AG09319 (cell line): Measurements from ENCODE around the gene RNF182.

Experiments used
- DNase-seq: peaks from one replicate; pipeline ENCODE4 v3.0.0-alpha.2; 2010; ENCODE audit warnings: low read depth; ENCODE audit errors: extremely low read depth
- TF ChIP-seq, protein P1 (sequence below): IDR thresholded peaks from 2 replicates; pipeline ENCODE4 v1.5.1; 2011; ENCODE audit warnings: low read depth, mild to moderate bottlenecking, inconsistent platforms, low read length, moderate library complexity

Gene RNF182

DNA sequence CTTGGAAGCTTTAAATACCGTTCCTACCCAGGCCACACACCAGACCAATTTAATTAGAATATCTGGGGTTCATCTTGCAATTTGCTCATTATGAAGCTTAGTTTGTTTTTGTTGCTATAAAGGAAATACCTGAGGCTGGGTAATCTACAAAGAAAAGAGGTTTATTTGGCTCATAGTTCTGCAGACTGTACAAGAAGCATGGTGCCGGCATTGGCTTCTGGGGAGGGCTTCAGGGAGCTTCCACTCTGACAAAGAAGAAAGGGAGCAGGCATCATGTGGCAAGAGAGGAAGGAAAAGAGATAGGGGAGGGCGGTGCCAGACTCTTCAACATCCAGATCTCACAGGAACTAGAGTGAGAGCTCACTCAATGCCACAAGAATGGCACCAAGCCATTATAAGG, 73.6 kb downstream of the RNF182 start:
- TF ChIP-seq, protein P1, sequence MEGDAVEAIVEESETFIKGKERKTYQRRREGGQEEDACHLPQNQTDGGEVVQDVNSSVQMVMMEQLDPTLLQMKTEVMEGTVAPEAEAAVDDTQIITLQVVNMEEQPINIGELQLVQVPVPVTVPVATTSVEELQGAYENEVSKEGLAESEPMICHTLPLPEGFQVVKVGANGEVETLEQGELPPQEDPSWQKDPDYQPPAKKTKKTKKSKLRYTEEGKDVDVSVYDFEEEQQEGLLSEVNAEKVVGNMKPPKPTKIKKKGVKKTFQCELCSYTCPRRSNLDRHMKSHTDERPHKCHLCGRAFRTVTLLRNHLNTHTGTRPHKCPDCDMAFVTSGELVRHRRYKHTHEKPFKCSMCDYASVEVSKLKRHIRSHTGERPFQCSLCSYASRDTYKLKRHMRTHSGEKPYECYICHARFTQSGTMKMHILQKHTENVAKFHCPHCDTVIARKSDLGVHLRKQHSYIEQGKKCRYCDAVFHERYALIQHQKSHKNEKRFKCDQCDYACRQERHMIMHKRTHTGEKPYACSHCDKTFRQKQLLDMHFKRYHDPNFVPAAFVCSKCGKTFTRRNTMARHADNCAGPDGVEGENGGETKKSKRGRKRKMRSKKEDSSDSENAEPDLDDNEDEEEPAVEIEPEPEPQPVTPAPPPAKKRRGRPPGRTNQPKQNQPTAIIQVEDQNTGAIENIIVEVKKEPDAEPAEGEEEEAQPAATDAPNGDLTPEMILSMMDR, result no peak
- DNase-seq, result no peak

DNA sequence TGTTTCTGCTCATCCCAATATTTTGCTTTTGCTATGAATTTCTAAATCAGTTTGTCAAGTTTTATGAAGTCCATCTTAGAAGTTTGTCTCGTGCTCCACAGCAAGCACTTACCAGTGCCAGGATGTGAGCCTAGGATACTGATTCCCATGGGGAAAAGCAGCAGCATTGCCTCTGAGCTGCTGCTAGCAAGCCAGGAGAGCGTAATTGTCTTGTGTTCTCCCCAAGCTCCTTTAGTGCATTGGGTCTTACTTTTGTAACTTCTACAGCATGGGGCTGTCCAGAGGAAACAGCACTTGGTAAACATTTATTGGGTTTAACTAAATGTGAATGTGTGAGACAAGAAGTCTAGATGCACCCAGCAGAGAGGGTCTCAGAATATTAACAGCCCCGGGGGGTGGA, 76.1 kb downstream of the RNF182 start:
- no peak for DNase-seq
- TF ChIP-seq, protein P1, result no peak

DNA sequence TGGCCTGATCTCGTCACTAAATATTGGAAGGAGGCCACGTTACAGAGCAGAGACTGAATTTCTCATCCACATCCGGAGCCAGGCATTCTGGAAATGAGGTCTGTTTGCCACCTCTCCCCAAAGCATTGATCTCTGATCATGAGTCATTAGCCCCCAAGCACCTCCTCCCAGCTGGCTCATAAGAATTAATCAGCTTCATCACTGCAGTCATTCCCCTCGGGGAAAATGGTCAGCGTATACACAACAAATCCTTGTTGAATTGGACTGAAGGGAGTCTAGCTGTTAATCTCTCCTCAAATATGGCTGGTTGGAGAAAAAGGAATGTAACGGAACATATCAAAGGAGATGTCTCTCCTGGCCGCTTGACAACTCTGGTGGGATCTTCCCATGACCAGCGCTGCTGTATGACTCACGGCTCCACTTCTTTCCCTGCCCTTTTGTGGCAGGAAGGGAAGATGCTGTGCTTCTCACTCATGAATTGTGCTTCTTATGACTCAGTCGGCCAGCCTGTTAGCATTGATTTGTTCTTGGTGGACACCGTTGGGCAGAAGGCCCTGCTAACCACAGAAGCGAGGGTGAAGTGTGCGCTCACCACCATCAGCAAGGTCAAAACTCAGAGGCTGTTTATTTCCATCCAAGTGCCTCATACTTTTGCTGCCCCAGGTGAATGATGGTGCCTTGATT, 76.7 kb downstream of the RNF182 start:
- TF ChIP-seq, protein P1, result no peak
- peak; percentile 70 for DNase-seq

DNA sequence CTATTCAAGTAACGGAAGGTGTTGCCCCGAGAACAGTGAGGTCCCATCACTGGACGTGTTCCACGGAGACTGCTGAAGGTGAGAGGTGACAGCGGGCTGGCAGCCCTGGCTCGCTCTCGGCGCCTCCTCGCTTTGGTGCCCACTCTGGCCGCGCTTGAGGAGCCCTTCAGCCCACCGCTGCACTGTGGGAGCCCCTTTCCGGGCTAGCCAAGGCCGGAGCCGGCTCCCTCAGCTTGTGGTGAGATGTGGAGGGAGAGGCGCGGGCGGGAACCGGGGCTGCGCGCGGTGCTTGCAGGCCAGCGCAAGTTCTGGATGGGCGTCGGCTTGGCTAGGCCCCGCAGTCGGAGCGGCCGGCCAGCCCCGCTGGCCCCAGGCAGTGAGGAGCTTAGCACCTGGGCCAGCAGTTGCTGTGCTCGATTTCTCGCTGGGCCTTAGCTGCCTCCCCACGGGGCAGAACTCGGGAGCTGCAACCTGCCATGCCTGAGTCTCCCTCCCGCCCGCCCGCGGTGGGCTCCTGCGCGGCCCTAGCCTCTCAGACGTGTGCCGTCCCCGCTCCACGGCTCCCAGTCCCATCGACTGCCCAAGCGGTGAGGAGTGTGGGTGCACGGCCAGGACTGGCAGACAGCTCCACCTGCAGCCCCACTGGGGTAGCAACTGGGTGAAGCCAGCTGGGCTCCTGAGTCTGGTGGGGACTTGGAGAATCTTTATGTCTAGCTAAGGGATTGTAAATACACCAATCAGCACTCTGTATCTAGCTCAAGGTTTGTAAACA, 77.6 kb downstream of the RNF182 start:
- TF ChIP-seq, protein P1, result no peak
- no peak for DNase-seq

DNA sequence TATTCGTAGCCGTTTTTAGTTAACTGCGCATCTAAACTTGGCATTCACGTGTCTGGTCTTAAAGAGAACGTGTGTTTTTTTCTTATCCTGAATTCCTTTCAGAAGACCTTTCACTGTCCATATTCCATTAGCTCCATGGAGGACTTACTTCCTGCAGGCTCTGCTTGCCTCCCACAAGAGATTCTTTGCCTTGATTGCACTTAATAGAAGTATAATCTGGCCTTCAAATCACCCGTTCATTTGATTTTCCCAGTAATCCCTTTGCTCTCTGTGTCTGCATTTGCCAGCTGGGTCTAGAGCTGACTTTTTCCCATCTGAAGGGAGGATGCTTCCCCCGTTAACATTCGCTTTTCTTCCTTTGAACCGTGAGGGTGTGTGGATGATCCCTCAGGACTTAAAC, 79.5 kb downstream of the RNF182 start:
- DNase-seq, result no peak
- TF ChIP-seq, protein P1, result no peak

DNA sequence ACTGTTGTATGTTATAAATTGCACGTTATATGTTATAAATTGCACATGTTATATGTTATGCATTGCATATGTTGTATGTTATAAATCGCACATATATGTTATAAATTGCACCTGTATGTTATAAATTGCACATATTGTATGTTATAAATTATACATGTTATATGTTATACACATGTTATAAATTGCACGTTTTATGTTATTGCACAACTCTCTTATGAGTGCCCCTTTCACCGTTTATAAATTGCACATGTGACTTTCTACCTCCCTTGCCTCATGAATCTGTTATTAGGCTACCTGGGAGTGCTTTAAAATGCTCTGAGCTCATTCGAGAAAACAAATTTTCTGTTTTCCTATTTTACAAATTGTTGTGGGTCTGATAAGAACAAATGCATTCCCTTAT, 84.1 kb downstream of the RNF182 start:
- TF ChIP-seq, protein P1, result no peak
- DNase-seq, result no peak

DNA sequence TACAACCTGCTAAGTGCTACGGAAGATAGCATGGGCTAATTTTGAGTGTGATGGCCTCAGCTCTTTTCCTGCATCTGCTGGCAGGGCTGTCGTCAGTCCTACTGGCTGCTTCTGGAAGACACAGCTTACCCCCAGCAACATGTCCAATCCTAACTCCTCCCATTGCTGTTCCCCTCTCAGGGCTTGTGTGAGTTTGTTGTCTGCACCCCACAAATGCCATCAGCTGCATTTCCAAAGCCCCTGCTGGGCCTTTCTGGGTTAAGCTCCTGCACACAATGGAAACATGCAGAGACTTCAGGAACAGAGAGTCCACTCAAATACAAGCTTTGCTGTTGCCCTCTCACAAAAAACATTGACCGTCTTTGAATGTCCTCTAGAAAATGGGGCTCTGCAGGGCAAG, 84.7 kb downstream of the RNF182 start:
- TF ChIP-seq, protein P1, result no peak
- DNase-seq, result no peak
